Neural progenitor cell (in vitro differentiated cells): Measurements from ENCODE around the gene RPS2. TPM values are rescaled to one million over a fixed set of nuclear protein-coding genes. Genes with fewer than 3 reads are reported as not detected.

Experiments
- DNase-seq: peaks from one replicate; pipeline ENCODE4 v3.0.0-alpha.2; 2016; ENCODE audit warnings: low spot score
- H2AFZ ChIP-seq: fragments of 200-600 bp; sonication (generic); replicated peaks from 2 replicates; pipeline ENCODE4 v1.6.1; 2016; ENCODE audit warnings: antibody characterized with exemption
- H3F3A ChIP-seq: fragments of 200-600 bp; sonication (generic); 2 replicates; pipeline ENCODE4 v1.6.1; 2016; ENCODE audit warnings: antibody characterized with exemption, low read depth
- H3K27ac ChIP-seq: fragments of 200-600 bp; sonication (generic); 2 replicates; pipeline ENCODE4 v1.5.1; 2016; ENCODE audit warnings: mild to moderate bottlenecking
- H3K27me3 ChIP-seq: fragments of 200-600 bp; sonication (generic); 2 replicates; pipeline ENCODE4 v1.6.1; 2016; ENCODE audit warnings: mild to moderate bottlenecking, moderate library complexity
- H3K36me3 ChIP-seq: fragments of 200-600 bp; sonication (generic); 2 replicates; pipeline ENCODE4 v1.5.1; 2016
- H3K4me1 ChIP-seq: fragments of 200-600 bp; sonication (generic); 2 replicates; pipeline ENCODE4 v1.6.1; 2016; ENCODE audit warnings: mixed run types
- H3K4me2 ChIP-seq: fragments of 200-600 bp; sonication (generic); 2 replicates; pipeline ENCODE4 v1.6.1; 2016
- H3K4me3 ChIP-seq: fragments of 200-600 bp; sonication (generic); 2 replicates; pipeline ENCODE4 v1.5.1; 2016
- H3K79me2 ChIP-seq: fragments of 200-600 bp; sonication (generic); 2 replicates; pipeline ENCODE4 v1.6.1; 2016; ENCODE audit warnings: low read depth
- H3K9ac ChIP-seq: fragments of 200-600 bp; sonication (generic); 2 replicates; pipeline ENCODE4 v1.6.1; 2016
- H3K9me3 ChIP-seq: fragments of 200-600 bp; sonication (generic); 2 replicates; pipeline ENCODE4 v1.5.1; 2016; ENCODE audit warnings: low read depth
- H4K20me1 ChIP-seq: fragments of 200-600 bp; sonication (generic); 2 replicates; pipeline ENCODE4 v1.6.1; 2016; ENCODE audit warnings: low read depth
- H3K27ac Mint-ChIP-seq: 3 replicates; pipeline ENCODE4 v1.8.0; 2021; ENCODE audit warnings: mixed read lengths
- H3K27me3 Mint-ChIP-seq: 2 replicates; pipeline ENCODE4 v1.8.0; 2022; ENCODE audit warnings: low read depth, mild to moderate bottlenecking, inconsistent platforms, moderate library complexity, mixed read lengths; ENCODE audit not compliant: insufficient read depth
- H3K36me3 Mint-ChIP-seq: 3 replicates; pipeline ENCODE4 v1.8.0; 2021; ENCODE audit warnings: mixed read lengths
- H3K4me1 Mint-ChIP-seq: 3 replicates; pipeline ENCODE4 v1.8.0; 2021; ENCODE audit warnings: mixed read lengths
- H3K4me3 Mint-ChIP-seq: 3 replicates; pipeline ENCODE4 v1.8.0; 2021; ENCODE audit warnings: mild to moderate bottlenecking, moderate library complexity, mixed read lengths
- H3K9me3 Mint-ChIP-seq: 3 replicates; pipeline ENCODE4 v1.8.0; 2020; ENCODE audit warnings: mixed read lengths
- EZH2 ChIP-seq: fragments of 200-600 bp; sonication (generic); IDR thresholded peaks from 2 replicates; pipeline ENCODE4 v1.6.1; 2017; ENCODE audit warnings: antibody characterized with exemption, mild to moderate bottlenecking, moderate library complexity
- EZH2phosphoT487 ChIP-seq: fragments of 200-600 bp; sonication (generic); IDR thresholded peaks from 2 replicates; pipeline ENCODE4 v1.6.1; 2017; ENCODE audit warnings: antibody characterized with exemption
- total RNA-seq: library from RNA; depleted of rRNA; stranded (reverse); fragments of >200 nt; gene quantifications from 2 replicates; pipeline ENCODE4 v1.2.3, GENCODE V29; 2015; ENCODE audit warnings: low replicate concordance
- TF ChIP-seq, protein P1 (sequence below): fragments of 200-600 bp; sonication (generic); IDR thresholded peaks from 2 replicates; pipeline ENCODE4 v1.5.1; 2017; ENCODE audit warnings: antibody characterized with exemption, mild to moderate bottlenecking

Gene RPS2
- total RNA-seq, 1 donor from 2014 or later = 3,079 TPM

DNA sequence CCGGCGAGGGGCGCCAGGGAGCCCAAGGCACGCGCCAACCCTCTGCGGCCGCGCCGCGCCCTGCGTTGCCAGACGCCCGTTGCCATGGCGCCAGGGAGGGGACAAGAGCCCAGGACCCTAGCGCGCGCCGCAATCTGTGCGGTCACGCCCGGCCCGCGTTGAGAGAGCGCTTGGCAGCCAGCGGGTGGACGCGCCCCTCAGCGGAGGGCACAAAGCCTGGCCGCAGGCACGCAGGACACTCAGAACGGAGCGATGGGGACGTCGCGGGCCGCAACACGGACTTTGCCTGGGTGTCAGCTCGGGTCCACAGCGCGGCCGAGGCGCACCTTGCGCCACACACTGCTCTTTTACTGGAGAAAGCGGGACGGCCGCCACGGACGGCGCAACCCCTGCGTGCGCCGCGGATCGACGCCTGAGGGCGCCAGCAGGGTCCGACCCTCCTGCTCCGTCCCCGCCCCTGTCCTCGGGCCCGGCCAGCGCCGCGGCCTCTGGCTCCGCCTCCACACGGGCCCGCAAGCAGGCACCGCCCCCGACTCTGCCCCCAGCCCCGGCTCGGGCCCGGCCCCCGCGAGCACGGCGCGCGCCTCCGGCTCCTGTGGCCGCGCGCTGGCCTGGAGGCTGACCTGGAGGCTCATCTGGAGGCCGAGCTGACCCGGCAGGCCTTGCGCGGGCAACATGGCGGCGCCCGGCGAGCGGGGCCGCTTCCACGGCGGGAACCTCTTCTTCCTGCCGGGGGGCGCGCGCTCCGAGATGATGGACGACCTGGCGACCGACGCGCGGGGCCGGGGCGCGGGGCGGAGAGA lies 19.1 kb upstream of the RPS2 start, which contains the start of gene GFER:
GFER (plus strand) TSS at position 650 of the 803 bp plus-strand sequence; CDS start at position 676, 26 bp downstream.
- Mint-ChIP-seq H3K4me3 (peak within 1 kb of the TSS; percentile 89), H3K27ac (peak within 1 kb of the TSS; percentile 10), H3K27me3 (peaks cover 27% of the 10 kb centered on the region), H3K36me3 (peaks cover 10% of the 10 kb centered on the region), H3K9me3 (no peaks in the 10 kb centered on the region), H3K4me1 (peaks cover 30% of the 10 kb centered on the region)
- peaks cover 33% of the 10 kb centered on the region for H4K20me1 ChIP-seq
- H3K27me3 ChIP-seq = peaks cover 56% of the 10 kb centered on the region
- no peaks in the 10 kb centered on the region for H3K9me3 ChIP-seq
- peak within 1 kb of the TSS; percentile 93 for H2AFZ ChIP-seq
- H3K4me1 ChIP-seq = peaks cover 37% of the 10 kb centered on the region
- peaks cover 29% of the 10 kb centered on the region for H3F3A ChIP-seq
- H3K4me3 ChIP-seq = peak within 1 kb of the TSS; percentile 95
- peak; percentile 99 for DNase-seq
- H3K36me3 ChIP-seq = no peaks in the 10 kb centered on the region
- peaks cover 14% of the 10 kb centered on the region for H3K79me2 ChIP-seq
- peak within 1 kb of the TSS; percentile 93 for H3K9ac ChIP-seq
- H3K27ac ChIP-seq = peak within 1 kb of the TSS; percentile 41
- TF ChIP-seq, protein P1, sequence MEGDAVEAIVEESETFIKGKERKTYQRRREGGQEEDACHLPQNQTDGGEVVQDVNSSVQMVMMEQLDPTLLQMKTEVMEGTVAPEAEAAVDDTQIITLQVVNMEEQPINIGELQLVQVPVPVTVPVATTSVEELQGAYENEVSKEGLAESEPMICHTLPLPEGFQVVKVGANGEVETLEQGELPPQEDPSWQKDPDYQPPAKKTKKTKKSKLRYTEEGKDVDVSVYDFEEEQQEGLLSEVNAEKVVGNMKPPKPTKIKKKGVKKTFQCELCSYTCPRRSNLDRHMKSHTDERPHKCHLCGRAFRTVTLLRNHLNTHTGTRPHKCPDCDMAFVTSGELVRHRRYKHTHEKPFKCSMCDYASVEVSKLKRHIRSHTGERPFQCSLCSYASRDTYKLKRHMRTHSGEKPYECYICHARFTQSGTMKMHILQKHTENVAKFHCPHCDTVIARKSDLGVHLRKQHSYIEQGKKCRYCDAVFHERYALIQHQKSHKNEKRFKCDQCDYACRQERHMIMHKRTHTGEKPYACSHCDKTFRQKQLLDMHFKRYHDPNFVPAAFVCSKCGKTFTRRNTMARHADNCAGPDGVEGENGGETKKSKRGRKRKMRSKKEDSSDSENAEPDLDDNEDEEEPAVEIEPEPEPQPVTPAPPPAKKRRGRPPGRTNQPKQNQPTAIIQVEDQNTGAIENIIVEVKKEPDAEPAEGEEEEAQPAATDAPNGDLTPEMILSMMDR = peak; percentile 44
- no peak for TF ChIP-seq EZH2phosphoT487
- H3K4me2 ChIP-seq = peak within 1 kb of the TSS; percentile 93

DNA sequence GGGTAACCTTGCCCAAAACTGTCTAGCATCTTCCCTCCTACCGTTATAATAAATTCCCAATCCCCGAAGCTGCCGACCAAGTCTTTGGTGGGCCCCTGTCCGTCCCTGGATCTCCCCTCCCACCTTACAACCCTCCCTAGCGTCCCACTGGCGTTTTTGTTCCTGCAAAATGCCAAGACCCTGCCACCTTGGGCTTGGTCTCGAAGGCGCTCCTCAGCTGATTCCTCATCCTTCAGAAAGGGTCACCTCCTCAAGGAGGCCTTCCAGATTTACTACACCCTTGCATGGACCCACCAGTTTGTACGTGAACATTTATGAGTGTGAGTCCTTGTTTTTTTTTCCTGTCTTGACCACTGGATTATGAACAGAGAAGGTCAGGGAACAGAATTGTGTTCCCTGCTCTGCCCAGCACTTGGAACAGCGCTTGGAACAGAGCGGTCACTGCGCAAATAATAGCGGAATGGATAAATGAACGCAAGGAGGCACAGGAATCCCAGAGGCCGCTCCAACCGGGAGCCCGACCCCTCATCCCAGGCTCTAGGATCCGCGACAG lies 18.4 kb upstream of the RPS2 start:
- Histone ChIP-seq H3K4me3 (peak overlapping the region; percentile 95), H3F3A (peaks cover 26% of the 10 kb centered on the region), H3K79me2 (peaks cover 14% of the 10 kb centered on the region), H4K20me1 (peaks cover 37% of the 10 kb centered on the region), H3K9me3 (no peaks in the 10 kb centered on the region), H3K27ac (no peak overlapping the region), H3K4me1 (peaks cover 37% of the 10 kb centered on the region), H3K9ac (no peak overlapping the region), H3K4me2 (peak overlapping the region; percentile 93), H2AFZ (peak overlapping the region; percentile 90), H3K27me3 (peaks cover 56% of the 10 kb centered on the region), H3K36me3 (no peaks in the 10 kb centered on the region)
- peaks cover 27% of the 10 kb centered on the region for H3K4me1 Mint-ChIP-seq
- peak overlapping the region; percentile 82 for H3K4me3 Mint-ChIP-seq
- H3K27me3 Mint-ChIP-seq = peaks cover 24% of the 10 kb centered on the region
- peaks cover 8% of the 10 kb centered on the region for H3K36me3 Mint-ChIP-seq
- peak overlapping the region; percentile 10 for H3K27ac Mint-ChIP-seq
- DNase-seq = no peak
- no peak for TF ChIP-seq EZH2
- no peak for TF ChIP-seq EZH2phosphoT487
- TF ChIP-seq, protein P1 = no peak
- H3K9me3 Mint-ChIP-seq = no peaks in the 10 kb centered on the region

DNA sequence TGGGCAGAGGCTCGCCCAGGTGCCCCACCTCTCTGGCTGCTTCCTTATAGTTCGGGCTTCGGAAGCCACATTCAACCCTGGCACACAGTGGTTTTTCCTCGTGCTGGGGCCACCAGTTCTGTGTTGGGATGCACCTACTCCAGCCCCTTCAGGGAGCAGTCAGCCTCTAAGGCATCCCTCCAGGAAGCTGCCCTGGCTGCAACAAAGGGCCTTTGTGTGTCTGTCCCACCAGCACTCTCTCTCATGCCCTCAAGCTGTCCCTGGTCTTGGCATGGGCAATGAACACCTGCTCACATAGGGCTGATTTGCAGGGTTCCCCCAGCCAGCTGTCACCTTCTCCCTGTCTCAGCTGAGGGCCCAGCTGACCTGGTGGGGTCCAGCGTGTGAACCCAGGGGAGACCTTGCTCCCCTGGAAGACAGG lies 17.4 kb upstream of the RPS2 start:
- Histone ChIP-seq H3K36me3 (no peaks in the 10 kb centered on the region), H3K9me3 (no peaks in the 10 kb centered on the region), H3K4me3 (no peak overlapping the region), H3K4me2 (peak overlapping the region; percentile 42), H3K9ac (no peak overlapping the region), H3K27me3 (peaks cover 56% of the 10 kb centered on the region), H2AFZ (no peak overlapping the region), H3K79me2 (peaks cover 14% of the 10 kb centered on the region), H3K4me1 (peaks cover 37% of the 10 kb centered on the region), H4K20me1 (peaks cover 43% of the 10 kb centered on the region), H3K27ac (no peak overlapping the region), H3F3A (peaks cover 26% of the 10 kb centered on the region)
- Mint-ChIP-seq H3K27ac (no peak overlapping the region), H3K27me3 (peaks cover 24% of the 10 kb centered on the region), H3K4me1 (peaks cover 27% of the 10 kb centered on the region), H3K36me3 (peaks cover 8% of the 10 kb centered on the region), H3K9me3 (no peaks in the 10 kb centered on the region), H3K4me3 (peak overlapping the region; percentile 82)
- DNase-seq = no peak
- no peak for TF ChIP-seq EZH2phosphoT487
- TF ChIP-seq, protein P1 = no peak
- TF ChIP-seq EZH2 = no peak
